ENCODE results near the gene METTL8.
"Not testable (repeated sequence)": the region's sequence is repeated elsewhere in the genome, so short reads cannot be mapped to it uniquely, and the experiment has no call there.

Gene METTL8

DNA sequence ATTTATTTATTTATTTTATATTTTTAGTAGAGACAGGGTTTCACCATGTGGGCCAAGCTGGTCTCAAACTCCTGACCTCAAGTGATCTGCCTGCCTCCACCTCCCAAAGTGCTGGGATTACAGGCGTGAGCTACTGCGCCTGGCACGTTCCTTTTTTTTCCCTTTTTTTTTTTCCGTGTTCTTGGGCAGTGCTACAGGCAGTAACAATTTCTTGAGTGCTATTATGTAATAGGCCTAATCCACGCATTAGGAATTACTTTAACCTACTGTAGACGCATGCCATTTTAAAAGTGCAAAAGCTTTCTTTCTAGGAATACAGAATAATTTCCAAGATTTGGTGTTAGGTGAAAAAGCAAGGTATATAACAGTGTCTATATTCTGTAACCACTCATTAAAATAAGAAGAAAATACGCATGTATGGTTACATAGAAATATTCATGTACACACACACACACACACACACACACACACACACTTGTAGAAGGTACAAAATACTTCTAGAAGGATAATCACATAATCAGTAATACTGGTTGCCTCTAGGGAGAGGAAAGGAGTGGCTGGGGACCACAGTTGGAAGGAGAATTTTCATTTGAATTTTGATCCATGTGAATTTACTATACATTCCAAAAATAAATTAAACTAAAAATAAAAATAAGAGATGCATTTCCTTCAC, 92.3 kb downstream of the METTL8 start:
- DNase-seq, result peak; percentile 56

DNA sequence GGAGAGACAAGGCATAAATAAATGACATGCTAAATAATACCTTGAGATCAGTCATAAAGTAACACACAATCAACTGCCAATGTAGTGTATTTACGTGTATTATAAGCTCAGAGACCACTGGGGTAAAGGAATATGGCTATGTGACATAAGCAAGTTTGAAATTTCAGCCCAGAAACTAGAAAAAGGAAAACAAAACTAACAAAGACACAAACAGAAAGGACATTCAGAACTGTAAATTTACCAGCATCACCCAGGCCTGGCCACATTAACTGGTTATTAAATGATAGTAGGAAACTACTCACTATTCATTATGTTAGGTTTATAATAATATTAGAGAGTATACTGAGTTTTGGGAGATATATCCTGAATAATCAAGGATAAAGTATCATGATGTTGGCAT, 98.8 kb downstream of the METTL8 start:
- DNase-seq, result no peak

DNA sequence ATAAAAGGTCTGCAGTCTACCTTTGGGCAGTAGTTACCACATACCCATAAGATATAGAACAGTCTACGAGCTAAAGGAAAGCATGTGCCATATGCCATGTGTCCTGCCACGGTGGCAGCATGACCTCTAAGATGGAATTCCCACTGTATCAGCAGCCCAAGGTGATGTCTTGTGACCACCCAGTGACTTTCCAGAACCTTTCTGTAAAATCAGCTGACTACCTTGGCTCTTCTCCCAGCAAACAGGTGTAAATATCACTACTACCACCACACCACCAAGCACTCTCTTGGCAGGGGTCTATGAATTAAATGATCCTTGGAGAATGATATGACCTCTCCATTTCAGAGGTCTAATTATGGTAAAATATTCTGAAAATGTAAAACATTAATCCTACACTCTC, 99.6 kb downstream of the METTL8 start:
- no peak for DNase-seq

DNA sequence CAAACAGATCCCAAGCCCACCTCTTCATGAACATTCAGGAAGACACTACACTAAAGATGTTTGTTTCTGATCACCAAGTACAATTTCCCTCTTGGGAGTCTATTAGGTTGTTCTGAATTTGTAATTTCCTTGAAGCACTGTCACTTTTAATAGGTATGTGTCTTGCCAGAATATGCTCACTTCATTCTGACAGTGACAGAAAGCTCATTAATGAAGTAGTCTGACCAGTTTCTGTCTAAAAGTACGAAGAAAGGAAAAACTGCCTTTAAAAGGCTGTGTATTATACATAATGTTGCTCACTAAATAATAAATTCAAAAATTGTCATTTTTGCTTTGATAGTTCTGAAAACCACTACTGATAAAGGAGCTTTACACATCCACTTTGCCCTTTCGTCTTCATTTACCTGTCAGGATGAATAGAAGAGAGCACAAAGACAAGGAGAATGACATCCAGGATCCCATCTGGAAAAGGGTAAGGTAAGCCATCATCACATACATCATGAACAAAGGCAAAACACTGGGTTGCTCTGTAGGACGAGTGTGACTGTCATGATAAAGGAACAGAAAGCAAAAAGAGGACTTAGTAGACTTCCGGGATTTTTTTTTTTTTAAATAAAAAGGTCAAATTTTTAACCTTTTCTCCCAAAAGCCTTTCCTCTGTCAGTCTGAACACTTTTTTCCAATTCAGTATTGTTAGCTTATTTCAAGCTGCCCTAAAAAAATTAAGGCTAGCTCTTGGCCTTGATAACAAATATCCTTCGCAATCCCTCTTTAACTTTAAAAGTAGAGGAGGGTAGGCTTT, 103.4 kb downstream of the METTL8 start:
- no peak for DNase-seq

DNA sequence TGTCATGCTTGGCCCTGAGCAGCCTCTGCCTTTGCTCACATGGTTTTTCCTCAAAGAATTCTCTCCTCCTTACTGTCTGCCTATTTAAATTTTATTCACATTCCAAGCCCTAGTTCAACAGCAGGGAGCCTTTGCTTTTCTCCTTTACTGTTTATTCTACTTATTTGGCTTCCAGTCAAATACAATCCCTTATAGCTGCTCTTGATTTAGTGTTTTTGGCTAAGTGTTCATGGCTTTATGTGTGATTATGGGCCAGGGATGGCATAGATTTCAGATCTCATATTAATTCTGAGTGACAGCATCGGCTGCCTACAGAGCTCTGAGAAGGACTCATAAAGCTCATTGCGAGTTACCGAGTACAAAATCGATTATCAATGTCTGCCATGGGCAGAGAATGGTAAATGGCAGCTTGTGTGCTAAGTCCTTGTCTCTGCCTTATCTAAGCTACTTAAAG, 106.7 kb downstream of the METTL8 start:
- DNase-seq, result peak; percentile 25

DNA sequence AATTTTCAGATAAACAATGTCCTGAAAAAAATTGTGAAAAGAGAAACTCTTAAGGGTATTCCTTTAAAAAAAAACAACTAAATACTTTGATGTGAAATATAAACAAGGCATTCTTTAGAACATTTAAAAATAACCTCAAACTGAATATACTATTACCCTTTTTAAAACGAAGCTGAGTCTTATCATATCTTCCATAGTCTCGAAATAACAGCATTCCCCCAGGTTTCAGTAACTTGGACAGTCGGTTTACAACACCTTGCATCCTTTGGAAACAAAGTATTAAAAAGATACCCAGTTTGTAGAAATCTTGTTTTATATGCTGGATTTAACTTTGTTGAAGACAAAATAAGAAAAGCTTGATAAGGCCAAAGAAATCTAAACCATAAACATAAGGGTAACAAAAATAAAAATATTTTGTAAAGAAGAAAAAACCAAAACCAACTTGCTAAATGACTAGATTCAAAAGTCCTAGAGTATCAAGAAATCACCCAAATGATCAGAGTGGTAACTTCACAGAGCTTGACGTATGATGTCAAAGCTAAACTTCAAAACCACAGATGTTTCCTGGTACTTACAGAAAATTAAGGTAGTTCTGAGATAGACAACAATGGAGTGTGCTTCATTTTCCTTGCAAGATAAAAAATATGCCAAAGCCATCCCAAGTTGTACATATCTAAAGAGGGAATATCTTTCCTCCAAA, 107.8 kb downstream of the METTL8 start:
- DNase-seq, result no peak

DNA sequence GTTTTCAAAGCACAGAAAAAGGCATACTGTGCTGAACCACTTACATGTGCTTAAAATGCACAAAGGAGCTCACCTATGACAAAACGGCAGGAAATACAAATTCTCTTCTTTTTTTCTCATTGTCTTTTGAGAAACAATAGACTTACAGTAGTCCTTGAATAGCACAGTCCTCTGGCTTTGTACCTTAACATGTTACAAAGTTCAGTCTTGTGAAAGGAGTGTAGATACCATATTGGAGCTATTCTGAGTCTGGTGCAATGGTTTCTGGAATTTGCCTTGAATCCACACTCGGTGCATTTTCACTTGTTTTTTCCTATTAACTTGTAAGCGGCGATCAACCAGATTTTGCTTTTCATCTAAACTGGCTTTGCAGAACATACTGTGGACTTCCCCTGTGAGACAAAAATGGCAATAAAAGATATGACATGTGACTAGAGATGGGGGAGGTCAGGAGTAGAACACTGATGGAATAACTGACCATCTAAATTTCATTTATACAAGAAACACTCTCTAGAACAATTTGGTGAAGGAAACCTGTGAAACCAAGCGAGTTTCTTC, 109.7 kb downstream of the METTL8 start:
- DNase-seq, result no peak

DNA sequence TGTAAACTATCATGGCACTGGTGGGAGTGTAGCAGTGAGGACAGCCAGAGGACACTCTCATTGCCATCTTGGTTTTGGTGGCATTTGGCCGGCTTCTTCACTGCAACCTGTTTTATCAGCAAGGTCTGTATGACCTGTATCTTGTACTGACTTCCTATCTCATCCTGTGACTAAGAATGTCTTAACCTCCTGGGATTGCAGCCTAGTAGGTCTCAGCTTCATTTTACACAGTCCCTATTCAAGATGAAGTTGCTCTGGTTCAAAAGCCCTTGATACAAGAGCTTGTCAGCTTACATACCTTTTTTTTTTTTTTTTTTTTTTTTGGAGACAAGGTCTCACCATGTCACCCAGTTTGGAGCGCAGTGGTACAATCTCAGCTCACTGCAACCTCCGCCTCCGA, 110.9 kb downstream of the METTL8 start:
- DNase-seq, result no peak

DNA sequence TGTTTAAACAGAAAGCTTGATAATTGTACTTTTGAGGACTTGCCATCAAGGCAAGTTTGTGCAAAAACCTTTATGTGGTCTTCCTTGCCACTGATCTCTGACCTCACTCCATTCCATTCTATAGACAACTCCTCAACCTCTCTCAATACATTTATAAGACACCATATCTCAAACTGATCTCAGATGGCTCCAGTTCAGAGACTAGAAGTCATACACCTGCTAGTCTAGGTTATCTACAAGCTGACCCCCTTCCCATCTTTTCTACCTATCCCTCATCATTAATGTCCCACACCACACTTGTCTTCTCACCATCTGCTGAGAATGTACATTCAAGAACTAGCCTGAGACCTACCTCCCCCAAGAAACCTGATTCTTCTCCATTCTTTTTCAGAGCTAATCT, 113.1 kb downstream of the METTL8 start:
- no peak for DNase-seq

DNA sequence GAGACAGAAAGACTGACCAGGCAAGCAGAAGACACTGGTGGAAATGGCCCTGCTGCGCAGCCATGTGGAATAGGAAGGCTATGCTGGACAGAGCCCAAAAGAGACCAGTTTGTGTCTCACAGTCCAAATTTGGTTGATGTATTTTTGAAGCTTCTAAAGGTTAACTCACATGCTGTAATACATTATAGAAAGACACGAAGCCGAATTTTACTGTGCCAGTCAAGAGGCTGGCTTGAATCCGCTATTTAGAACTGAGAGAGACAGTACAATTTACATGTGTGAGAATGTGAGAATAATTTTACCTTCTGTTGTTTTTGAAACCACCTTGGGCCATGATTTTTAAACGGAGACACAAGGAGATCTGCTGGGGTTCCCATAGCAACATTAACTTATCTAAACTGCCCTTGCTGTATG, 113.6 kb downstream of the METTL8 start:
- no peak for DNase-seq

DNA sequence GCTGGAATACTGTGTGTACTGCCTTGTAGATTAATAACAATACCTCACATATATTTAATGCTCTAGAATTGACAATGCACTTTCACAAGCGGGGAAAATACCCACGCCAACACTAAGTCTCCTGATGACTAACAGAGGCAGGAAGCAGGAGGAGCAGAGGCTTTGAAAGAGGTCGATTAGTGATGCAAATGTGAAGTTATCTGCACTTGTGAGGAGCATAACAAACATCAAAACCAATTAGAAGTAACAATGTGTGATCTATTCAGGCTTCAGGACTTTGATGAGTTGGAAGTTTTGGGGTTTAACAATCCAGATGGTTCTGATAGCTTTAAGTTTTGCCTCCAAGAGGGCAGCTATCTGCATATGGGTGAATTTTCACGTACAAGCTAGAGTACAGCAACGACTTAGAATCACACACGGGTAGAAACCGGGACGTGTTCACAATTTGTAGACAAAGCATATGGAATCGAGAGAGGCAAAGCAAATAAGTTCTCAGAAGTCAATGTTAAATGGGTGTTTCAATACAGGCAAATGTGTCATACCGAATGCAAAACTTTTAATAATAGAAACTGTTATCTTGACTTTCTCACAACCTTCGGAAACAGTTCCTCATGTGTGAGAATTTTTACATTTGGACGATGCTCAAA, 114.5 kb downstream of the METTL8 start:
- no peak for DNase-seq

DNA sequence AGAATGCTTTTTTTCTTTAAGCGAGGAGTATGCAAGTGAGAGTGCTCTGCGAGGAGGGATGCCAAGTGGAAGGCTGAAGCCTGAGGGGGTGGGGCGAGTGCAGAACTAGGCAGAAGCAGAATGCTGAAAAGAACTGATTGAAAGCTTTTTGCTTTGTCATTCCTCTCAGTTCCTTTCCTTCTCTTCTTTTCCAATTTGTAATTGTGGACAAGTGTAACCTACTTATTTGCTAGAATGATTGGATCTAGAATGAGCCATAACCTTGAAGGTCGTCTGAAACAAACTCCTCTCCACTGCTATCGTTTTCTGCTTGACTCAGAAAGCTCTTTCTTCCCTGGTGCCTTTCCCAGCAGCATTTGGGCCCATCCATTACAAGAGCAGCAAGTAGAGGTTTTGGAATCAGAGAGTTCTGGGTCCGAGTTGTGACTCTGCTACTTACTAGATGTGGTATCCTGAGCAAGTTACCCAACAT, 115.3 kb downstream of the METTL8 start:
- peak; percentile 56 for DNase-seq

DNA sequence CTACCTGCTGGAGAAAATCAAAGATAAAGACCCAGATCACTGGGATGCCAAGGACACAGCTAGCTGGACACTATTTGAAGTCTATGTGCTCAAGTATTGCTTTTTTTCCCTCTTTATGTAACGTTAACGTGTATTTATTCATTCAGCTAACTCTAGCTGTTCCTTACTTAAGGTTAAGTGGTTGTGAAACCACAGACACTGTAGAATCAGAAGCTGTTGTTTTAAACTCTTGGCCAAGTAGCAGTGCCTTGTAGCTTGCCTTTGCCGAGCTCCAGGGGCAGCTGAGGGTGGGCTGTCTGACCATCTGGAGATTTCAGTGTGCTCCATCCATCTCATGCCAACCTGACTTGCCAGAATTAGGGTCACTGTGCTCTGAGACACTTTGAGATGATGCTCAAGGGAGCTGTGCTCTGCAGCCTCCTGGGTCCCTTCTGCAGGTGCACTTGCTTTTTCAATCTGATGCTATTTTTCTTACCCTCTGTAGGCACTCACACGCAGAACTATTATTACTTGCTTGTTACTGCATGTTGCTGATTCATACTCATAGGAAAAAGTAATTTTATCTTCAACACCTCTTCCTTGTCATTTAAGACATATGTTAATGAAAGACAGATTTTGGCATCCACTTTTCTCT, 116.2 kb downstream of the METTL8 start:
- DNase-seq, result no peak

DNA sequence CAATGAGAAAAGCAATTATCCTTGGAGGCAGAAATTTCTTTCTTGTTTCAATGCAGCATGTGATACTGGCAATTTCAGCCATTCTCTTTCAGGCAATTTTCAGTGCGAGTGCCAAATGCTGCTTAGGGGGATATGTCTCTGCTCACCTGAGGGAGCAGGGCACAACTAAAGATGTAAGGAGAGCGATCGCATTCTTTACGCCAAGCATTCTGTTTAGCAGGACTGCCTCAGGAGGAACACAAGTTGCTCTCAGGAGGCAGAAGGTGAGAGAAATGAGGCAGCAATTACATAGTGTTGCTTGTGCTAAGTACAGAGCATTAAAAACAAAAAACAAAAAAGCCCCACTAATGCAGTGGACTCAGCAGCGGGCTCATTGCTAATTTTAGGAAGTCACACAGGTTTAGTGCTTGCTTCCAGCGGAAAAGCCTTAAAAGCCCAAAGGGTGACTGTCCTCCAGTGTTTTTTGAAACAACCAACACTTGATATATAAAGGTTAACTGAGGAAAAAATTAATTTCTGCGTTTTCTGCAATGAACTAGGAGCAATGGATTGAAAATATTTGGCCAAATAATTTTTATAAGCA, 116.9 kb downstream of the METTL8 start:
- no peak for DNase-seq

DNA sequence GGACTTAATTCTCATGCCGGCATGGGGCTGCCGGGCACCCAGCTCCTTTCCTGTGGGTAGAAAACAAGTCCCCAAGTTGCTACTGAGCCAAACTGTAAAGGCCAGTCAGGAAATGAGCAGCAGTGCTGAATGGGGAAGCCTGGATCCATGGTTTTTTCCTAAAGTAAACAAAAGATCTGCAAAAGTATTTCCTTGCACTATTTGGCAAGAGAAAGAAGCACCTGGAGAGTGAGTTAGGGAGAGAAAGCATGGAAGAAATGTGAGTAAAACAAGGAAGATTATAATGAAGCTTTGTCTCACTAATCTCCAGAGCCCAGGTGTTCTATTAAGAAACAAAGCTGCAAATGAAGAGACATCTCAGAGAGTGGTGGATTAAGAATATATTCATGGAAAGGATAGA, 117.6 kb downstream of the METTL8 start:
- no peak for DNase-seq

DNA sequence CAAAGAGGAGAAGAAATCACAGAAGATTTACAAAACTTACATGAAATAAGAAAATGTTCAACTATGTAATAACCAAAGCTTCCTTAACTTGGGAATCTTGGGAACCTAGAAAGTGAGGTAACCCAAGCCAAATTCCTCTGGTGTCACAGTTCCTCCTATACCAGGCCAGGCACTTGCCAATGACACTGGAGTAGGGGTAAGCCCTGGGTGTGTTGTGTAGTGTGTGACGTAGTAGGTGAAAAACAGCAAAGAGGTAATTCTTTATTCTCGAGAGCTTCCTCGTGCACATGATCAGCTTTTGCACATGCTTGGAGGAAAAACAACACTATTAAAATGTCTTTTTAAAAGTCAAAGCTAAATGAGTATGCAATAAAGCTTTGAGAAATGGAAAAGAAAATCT, 118.0 kb downstream of the METTL8 start:
- no peak for DNase-seq

DNA sequence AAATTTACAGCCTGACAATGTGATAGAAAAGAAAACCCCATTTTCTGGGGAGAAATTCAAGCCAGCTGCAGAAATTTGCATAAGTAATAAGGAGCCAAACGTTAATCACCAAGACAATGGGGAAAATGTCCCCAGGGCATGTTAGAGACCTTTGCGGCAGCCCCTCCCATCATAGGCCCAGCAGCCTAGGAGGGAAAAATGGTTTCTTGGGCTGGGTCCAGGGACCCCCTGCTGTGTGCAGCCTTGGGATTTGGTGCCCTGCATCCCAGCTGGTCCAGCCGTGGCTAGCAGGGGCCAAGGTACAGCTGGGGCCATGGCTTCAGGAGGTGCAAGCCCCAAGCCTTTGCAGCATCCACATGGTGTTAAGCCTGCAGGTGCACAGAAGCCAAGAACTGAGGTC, 121.6 kb downstream of the METTL8 start:
- DNase-seq, result not testable (repeated sequence)

DNA sequence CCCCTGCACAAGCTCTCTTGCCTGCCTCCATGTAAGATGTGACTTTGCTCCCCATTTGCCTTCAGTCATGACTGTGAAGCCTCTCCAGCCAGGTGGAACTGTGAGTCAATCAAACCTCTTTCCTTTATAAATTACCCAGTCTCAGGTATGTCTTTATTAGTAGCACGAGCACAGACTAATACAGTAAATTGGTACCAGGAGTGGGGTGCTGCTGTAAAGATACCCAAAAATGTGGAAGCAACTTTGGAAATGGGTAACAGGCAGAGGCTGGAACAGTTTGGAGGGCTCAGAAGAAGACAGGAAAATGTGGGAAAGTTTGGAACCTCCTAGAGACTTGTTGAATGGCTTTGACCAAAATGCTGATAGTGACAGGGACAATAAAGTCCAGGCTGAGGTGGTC, 122.2 kb downstream of the METTL8 start:
- DNase-seq, result not testable (repeated sequence)

DNA sequence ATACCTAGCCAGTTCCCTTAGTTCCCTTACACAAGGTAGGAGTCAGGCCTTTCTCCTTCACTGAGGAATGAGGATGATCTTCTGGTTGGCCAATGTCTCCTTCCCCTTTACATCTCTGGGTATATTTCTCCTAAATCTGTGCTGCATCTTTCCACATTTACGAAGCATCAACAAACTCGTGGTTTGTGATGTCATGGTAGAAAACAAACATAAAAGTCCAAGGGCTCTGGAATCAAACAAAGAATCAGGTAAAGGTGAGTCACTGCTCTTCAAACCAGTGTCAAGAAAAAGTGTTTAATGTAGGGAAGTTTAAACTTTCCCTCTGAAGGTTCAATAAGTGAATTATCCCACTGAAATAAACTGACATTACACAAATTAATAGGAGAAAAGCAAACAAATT, 122.9 kb downstream of the METTL8 start:
- no peak for DNase-seq

DNA sequence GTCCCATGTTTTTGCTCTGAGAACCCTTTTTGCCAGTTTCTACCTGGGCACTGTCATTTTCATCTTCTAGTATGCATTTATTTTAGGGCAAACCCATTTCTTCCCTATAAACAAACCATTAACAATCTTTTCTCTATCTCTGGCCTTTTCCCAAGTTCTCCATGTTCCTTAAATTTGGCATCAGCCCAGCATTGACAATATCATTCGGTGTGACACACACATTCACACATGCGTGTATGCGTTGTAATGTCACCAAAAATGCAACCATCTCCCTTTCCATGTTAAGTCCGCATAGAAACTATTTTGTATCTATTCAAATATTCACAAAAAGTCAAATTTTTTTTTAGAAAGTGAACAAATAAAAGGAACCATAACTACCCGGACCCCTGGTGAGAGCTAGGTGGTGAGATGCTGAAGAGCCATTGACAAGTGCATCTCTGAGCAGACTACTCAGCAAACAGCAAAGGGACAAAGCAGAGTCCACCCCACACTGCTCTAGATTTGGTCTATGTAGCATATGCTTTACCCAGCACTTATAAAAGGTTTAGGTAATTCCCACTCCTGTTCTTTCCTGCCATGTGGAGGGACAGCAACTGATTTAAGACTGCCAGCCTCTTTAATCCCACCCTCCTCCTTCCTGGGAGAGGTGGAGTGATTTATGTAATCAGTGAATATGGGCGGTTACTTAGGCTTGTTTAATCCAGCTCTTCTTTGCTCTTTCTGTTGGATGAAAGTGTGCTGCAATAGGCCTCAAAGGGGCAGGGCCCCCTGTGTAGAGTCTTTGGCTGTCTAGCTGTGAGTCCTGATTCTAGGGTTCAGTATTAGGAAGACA, 124.1 kb downstream of the METTL8 start:
- no peak for DNase-seq

Measured in NCI-H2227 treated with DMSO at 0.1 percent for 48 hours (cell line).